GM12874 (cell line): ENCODE results near the gene CEP131.

Experiments
- CTCF ChIP-seq: IDR thresholded peaks from 2 replicates; pipeline ENCODE4 v1.5.1; 2011; ENCODE audit warnings: low read depth, mild to moderate bottlenecking, control low read depth, low read length, moderate library complexity; ENCODE audit not compliant: insufficient read depth

The CEP131 gene

GRCh38 chr17:81261582-81262336 lies 39.0 kb upstream of the CEP131 start:
- TF ChIP-seq CTCF: no peak

- TF ChIP-seq CTCF: no peak
These were observed 38.3 kb upstream of the CEP131 start for GRCh38 chr17:81261096-81261495.

GRCh38 chr17:81260641-81261040 lies 37.9 kb upstream of the CEP131 start:
- TF ChIP-seq CTCF: no peak

- no peak for TF ChIP-seq CTCF
These were observed 37.4 kb upstream of the CEP131 start for GRCh38 chr17:81260171-81260570.

- TF ChIP-seq CTCF: no peak
These were observed 36.4 kb upstream of the CEP131 start for GRCh38 chr17:81259058-81259605.

- no peak for TF ChIP-seq CTCF
These were observed 35.5 kb upstream of the CEP131 start for GRCh38 chr17:81258292-81258691.

GRCh38 chr17:81257533-81257932 lies 34.8 kb upstream of the CEP131 start:
- no peak for TF ChIP-seq CTCF
